Neutrophil (primary cell): Measurements from ENCODE around the gene GTF2E1.

Experiments used
- H3K27ac ChIP-seq: fragments of 200-600 bp; sonication (generic); 2 replicates; pipeline ENCODE4 v1.5.1; 2016; ENCODE audit warnings: mild to moderate bottlenecking, moderate library complexity
- H3K27me3 ChIP-seq: fragments of 200-600 bp; sonication (generic); 2 replicates; pipeline ENCODE4 v1.6.0; 2016; ENCODE audit warnings: mild to moderate bottlenecking
- H3K36me3 ChIP-seq: fragments of 200-600 bp; sonication (generic); 2 replicates; pipeline ENCODE4 v1.5.1; 2017
- H3K4me1 ChIP-seq, 2 experiments: fragments of 200-600 bp in 1 of 2; sonication (generic) in 1 of 2; 1 replicate in 1 of 2; 2 replicates in 1 of 2; pipeline versions ENCODE4 v1.5.1 to v1.6.1; 2013 to 2016; ENCODE audit warnings: low read depth in 1 of 2, low read length in 1 of 2, mild to moderate bottlenecking in 1 of 2, moderate library complexity in 1 of 2; ENCODE audit not compliant: control insufficient read depth in 1 of 2, insufficient read depth in 1 of 2
- H3K4me3 ChIP-seq, 2 experiments: fragments of 200-600 bp in 1 of 2; sonication (generic) in 1 of 2; 1 replicate in 1 of 2; 2 replicates in 1 of 2; pipeline ENCODE4 v1.5.1; 2013 to 2016; ENCODE audit warnings: low read depth in 1 of 2, low read length in 1 of 2, mild to moderate bottlenecking in 1 of 2, moderate library complexity in 1 of 2
- H3K9me3 ChIP-seq: fragments of 200-600 bp; sonication (generic); 2 replicates; pipeline ENCODE4 v1.5.1; 2016
- CTCF ChIP-seq: fragments of 200-600 bp; sonication (generic); IDR thresholded peaks from 2 replicates; pipeline ENCODE4 v1.5.1; 2016; ENCODE audit warnings: antibody characterized with exemption

GTF2E1 gene

DNA sequence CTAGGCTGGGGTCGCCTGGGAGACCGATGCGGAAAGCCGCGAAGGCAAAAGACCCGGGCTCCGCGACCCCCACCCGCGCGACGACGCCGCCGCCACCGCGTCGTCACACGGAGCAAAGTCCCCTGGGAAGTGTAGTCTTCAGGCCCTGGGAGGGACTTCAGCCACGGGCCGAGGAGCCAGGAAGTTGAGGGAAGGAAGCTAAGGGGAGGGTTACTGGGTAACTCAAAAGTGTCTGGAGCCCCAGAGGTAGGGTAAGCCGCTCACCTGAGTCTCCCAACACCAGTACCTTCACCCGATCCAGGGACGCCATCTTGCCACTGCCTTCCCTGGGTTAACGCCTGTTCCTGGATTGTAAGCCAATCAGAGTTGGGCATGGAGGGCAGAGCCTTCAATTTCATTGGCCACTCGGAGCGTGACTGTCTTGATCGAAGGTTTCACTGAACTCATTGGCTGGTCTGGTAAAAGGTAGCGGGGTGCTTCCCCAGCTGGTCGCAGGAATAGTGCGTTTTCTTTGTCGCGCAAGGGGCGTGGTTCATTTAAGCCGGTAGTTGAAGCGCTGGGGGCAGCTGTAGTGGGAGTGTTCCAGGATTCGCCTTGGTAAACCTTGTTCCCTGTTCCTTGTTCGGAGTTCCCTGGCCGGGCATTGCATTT lies at the start of gene GTF2E1, which contains the start of gene RABL3:
Gene GTF2E1 (plus strand): TSS at position 547 of the 651 bp plus-strand sequence. CDS start 7,809 bp downstream, outside the sequence.
Gene RABL3 (minus strand): TSS at position 319 of the 651 bp plus-strand sequence. CDS start 9 bp downstream, at position 310.
- H3K27ac ChIP-seq: peak within 1 kb of the TSS; percentile 93
- TF ChIP-seq CTCF: peak; percentile 37
- no peaks in the 10 kb centered on the region for H3K9me3 ChIP-seq
- H3K4me3 ChIP-seq: peak within 1 kb of the TSS; percentile 91 to 94
- H3K36me3 ChIP-seq: no peaks in the 10 kb centered on the region
- peaks cover 18 to 23% of the 10 kb centered on the region in 2 experiments for H3K4me1 ChIP-seq
- no peaks in the 10 kb centered on the region for H3K27me3 ChIP-seq

- Histone ChIP-seq H3K36me3 (no peaks in the 10 kb centered on the region), H3K4me1 (no peaks in the 10 kb centered on the region), H3K27ac (no peak overlapping the region), H3K4me3 (no peak overlapping the region), H3K9me3 (no peaks in the 10 kb centered on the region), H3K27me3 (no peaks in the 10 kb centered on the region)
- no peak for TF ChIP-seq CTCF
Observed at GRCh38 chr3:120693439-120694171, 48.9 kb upstream of the GTF2E1 start.

DNA sequence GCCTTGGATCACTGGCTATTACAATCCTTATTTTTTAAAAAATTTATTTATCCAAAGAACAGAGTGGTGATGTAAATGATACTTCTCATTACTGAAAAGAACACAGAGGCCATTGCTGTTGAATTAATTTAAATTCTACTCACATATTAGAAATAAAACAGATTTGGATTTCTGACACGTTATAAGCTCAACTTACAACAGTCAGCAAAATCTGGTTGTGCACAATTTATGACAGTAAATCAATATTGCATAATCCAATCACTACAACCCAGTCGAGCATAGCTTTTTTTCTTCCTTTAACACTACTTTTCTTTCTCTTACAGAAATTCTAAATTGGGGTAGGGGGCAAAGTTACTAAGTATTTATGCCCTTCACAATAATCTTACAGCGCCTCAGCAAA lies 43.2 kb upstream of the GTF2E1 start:
- Histone ChIP-seq H3K9me3 (no peaks in the 10 kb centered on the region), H3K36me3 (no peaks in the 10 kb centered on the region), H3K4me3 (no peak overlapping the region), H3K4me1 (no peaks in the 10 kb centered on the region), H3K27me3 (no peaks in the 10 kb centered on the region), H3K27ac (no peak overlapping the region)
- no peak for TF ChIP-seq CTCF

GRCh38 chr3:120705884-120706582 lies 36.5 kb upstream of the GTF2E1 start:
- H3K4me1 ChIP-seq: no peaks in the 10 kb centered on the region
- no peak for TF ChIP-seq CTCF
- no peaks in the 10 kb centered on the region for H3K9me3 ChIP-seq
- H3K27me3 ChIP-seq: no peaks in the 10 kb centered on the region
- no peaks in the 10 kb centered on the region for H3K36me3 ChIP-seq
- no peak overlapping the region for H3K4me3 ChIP-seq
- H3K27ac ChIP-seq: no peak overlapping the region

GRCh38 chr3:120706950-120707349 lies 35.6 kb upstream of the GTF2E1 start:
- Histone ChIP-seq H3K27me3 (no peaks in the 10 kb centered on the region), H3K9me3 (no peaks in the 10 kb centered on the region), H3K4me3 (no peak overlapping the region), H3K4me1 (no peaks in the 10 kb centered on the region), H3K36me3 (no peaks in the 10 kb centered on the region), H3K27ac (no peak overlapping the region)
- TF ChIP-seq CTCF: no peak
